Heart left ventricle (tissue), 16 donors: ENCODE data around the gene ADAM19. TPM values are rescaled to one million over a fixed set of nuclear protein-coding genes. Genes with fewer than 3 reads are reported as not detected.
A peak's percentile ranks its signal among the peaks of the same experiment; 100 is the strongest.

Experiments
- ATAC-seq, 4 donors: fragments of 200-7000 bp; cut with Tn5 transposase; one replicate each; pipeline ENCODE4 v1.9.1; 2020 to 2022; ENCODE audit warnings: moderate library complexity in 4 of 4, mild to moderate bottlenecking in 3 of 4, moderate number of reproducible peaks in 1 of 4
- DNase-seq, 5 donors: peaks; one replicate each; pipeline ENCODE4 v3.0.0-alpha.2; 2020
- H3K27ac ChIP-seq, 12 donors: fragments of 200-600 bp; sonication (generic) in 4 of 12; one replicate each; pipeline versions ENCODE4 v1.5.0 to v1.8.0; 2016 to 2022; ENCODE audit warnings: mild to moderate bottlenecking in 2 of 12
- H3K27me3 ChIP-seq, 9 donors: fragments of 200-600 bp; sonication (generic) in 2 of 9; one replicate each; pipeline versions ENCODE4 v1.5.1 to v1.8.0; 2016 to 2022; ENCODE audit warnings: mild to moderate bottlenecking in 3 of 9
- H3K36me3 ChIP-seq, 9 donors: fragments of 200-600 bp; sonication (generic) in 2 of 9; one replicate each; pipeline versions ENCODE4 v1.5.0 to v1.8.0; 2018 to 2022; ENCODE audit warnings: mild to moderate bottlenecking in 2 of 9
- H3K4me1 ChIP-seq, 12 donors: fragments of 200-600 bp; sonication (generic) in 4 of 12; one replicate each; pipeline versions ENCODE4 v1.5.0 to v1.8.0; 2016 to 2022; ENCODE audit warnings: mild to moderate bottlenecking in 3 of 12
- H3K4me3 ChIP-seq, 12 donors: fragments of 200-600 bp; sonication (generic) in 4 of 12; one replicate each; pipeline versions ENCODE4 v1.5.0 to v1.8.0; 2017 to 2022; ENCODE audit warnings: mild to moderate bottlenecking in 9 of 12, moderate library complexity in 4 of 12
- H3K9me3 ChIP-seq, 12 donors: fragments of 200-600 bp; sonication (generic) in 4 of 12; one replicate each; pipeline versions ENCODE4 v1.5.0 to v1.8.0; 2016 to 2022; ENCODE audit warnings: mild to moderate bottlenecking in 1 of 12
- CTCF ChIP-seq, 12 donors: fragments of 200-600 bp; sonication (generic) in 4 of 12; IDR thresholded peaks; one replicate each; pipeline versions ENCODE4 v1.5.0 to v1.8.0; 2018 to 2022; ENCODE audit warnings: antibody characterized with exemption in 12 of 12, mild to moderate bottlenecking in 5 of 12
- POLR2A ChIP-seq, 2 donors: fragments of 450-650 bp; IDR thresholded peaks; one replicate each; pipeline ENCODE4 v1.6.1; 2017; ENCODE audit warnings: antibody characterized with exemption in 2 of 2, mild to moderate bottlenecking in 2 of 2, moderate library complexity in 2 of 2
- WGBS, 4 donors: extraction: QIAGEN DNeasy Blood & Tissue Kit in 2 of 4; methylation state at CpG; one replicate each; pipeline versions ENCODE4 v1.1.5 to v1.1.7; 2013 to 2018; 5-methylcytosine and 5-hydroxymethylcytosine counted together
- intact Hi-C, 10 donors: fragments of 100-400 bp; cut with DNase I; formaldehyde crosslinking; loops; one replicate each; pipeline versions ENCODE4 v1.11.1 to v1.14.2; 2022
- polyA plus RNA-seq, 2 donors: library from polyadenylated mRNA; stranded (reverse); fragments of 200-250 nt; gene quantifications; one replicate each; pipeline ENCODE4 v1.2.3, GENCODE V29; 2013
- total RNA-seq, 9 donors: library from RNA; depleted of rRNA in 2 of 9; stranded (reverse); fragments of >200 nt in 2 of 9; fragmentation: NEBNext Ultra II Directional in 3 of 9; extraction: Animal tissue kit (Norgen Biotek cat#: 25700) in 3 of 9; gene quantifications; one replicate each; pipeline versions ENCODE4 v1.1.0 to v1.2.4, GENCODE V29; 2016 to 2023
- donor health status: ischemic (EF 13 %, LVEDD 7.1; RV severe dilation, severe dysfunction).
- donor health status: healthy with polysubstance abuse.
- donor health status: DM: no; HTN: yes; CAD: no.
- donor health status: DM: no; HTN: no; CAD: no.
- donor health status: ischemic (EF 25% LVEDD 6.9; RV normal size, moderate dysfunction).
- donor health status: ischemic (EF 25% LVEDD 5.7; RV mildly dilated, moderate dysfunction).
- donor health status: healthy.
- donor health status: DM: yes; HTN: yes; CAD: no.
- donor health status: ischemic (EF 35%, LVEDD 5.7; RV mildly dilated, moderate dysfunction).
- donor health status: nonischemic (EF 11% LVEDD 7.7; RV severe dilation, severe dysfunction).
- donor health status: DM: yes; HTN: yes; CAD: no.
- donor health status: PGD.
- donor health status: ischemic (EF 29% LVEDD 5.4; RV normal size, mild dysfunction).
- donor health status: nonischemic (EF 23%, LVEDD 6.1; RV moderate dilation, normal function).

ADAM19 gene
- total and polyA plus RNA-seq, 11 donors: 6.5 to 47.6 (median 19.0) TPM

DNA sequence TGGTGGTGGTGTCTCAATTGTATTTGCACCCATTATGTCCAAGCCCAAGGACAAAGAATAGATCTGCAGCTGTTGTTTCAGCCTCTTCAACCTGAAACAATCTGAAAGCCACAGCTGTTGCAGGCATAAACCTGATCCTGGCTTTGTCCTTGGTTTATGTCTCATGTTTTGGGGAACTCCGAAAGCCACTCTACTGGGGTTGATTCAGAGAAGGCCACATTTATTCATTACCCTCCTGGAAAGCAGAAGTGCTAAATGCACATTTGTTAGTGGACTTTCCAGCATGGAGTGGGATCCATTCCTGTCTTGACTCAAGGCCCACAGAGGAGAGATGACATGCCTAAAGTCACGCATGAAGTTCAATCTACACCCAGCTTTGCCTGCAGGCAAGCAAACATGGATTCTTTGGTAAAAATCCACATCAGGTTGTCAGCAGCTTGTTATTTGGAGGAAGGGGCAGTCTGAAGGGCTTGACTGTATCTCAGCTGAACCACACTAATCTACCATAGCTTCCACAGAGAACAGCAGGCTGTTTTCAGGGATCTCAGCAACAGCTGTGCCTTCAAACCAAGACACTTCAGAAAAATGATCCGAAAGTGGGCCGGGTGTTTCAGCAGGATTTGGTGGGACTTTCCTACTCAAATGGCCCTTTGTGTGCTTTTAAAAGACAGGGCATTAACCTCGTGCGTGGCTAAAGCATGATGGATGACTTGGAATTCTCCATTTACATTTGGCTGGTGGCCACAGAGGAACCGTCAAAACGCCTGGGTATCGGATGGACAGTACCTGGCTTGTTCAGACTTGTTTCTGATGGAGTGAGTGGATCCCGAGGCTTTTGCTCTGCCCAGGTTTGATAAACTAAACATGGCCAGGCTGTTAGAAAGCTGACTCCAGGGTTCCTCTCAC is 36.2 kb upstream of the ADAM19 start:
- intact Hi-C loops: no loop called here
- H3K4me1 ChIP-seq: peaks cover 0 to 45% (median 0%) of the 10 kb centered on the region in 12 donors
- H3K4me3 ChIP-seq: no peak overlapping the region
- no peaks in the 10 kb centered on the region for H3K9me3 ChIP-seq
- WGBS, 4 donors: 85 to 91% (median 86%) methylated on average over 10 of the region's 10 CpGs
- DNase-seq: no peak
- no peak overlapping the region for H3K27ac ChIP-seq
- H3K27me3 ChIP-seq: no peaks in the 10 kb centered on the region
- TF ChIP-seq POLR2A (IDR thresholded peaks at IDR 0.05) (no peak), CTCF (IDR thresholded peaks at IDR 0.05) (no peak)
- no peak for ATAC-seq
- H3K36me3 ChIP-seq: no peaks in the 10 kb centered on the region

DNA sequence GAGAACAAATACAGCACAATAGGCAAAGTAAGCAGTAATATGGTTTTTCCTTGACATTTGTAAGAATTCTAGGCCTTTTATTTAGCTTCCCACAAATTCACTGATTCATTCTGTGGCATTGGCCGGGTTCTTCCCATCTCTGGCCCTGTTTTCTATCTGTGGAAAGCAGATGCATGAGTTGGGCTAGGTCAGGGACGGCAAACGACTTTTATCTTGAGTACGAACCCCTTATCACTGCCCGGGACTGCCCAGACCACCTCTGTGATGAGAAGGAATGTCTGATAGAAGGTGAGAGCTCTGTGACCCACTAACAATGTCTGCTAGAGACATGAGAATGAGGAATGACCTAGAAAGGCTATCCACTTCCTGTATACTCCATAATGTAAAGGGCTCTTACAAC is 35.4 kb upstream of the ADAM19 start:
- TF ChIP-seq CTCF (IDR thresholded peaks at IDR 0.05): no peak
- TF ChIP-seq POLR2A (IDR thresholded peaks at IDR 0.05): no peak
- 54 to 69% (median 64%) methylated on average over 5 of the region's 5 CpGs for WGBS, 4 donors

DNA sequence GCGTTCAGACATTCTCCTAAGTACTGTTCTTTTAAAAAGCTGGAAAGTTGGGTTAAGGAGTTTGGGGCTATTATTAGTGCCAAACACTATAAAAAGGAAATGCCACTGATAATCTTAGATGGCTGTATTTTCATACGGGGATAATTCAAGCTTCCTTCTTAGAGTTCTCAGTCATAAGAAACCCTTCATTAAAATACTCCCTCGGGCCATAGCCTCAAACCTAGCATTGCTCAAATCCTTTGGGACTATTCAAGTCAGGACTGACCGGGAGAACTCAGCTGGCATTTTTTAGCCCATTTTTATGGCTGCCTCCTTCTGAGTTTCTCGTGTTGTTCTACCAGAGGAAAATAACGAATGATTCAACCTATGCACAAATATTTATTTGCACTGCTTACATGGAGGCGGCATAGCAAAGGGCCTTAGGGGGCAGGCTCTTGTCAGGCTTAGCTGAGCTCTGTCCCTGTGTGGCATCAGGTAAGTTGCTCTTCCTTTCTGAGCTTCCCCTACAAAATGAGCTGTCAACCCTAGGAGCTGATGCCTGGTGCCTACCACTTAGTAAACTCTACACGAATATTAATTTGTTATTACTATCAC is 33.5 kb upstream of the ADAM19 start:
- TF ChIP-seq POLR2A (IDR thresholded peaks at IDR 0.05): no peak
- TF ChIP-seq CTCF (IDR thresholded peaks at IDR 0.05): no peak
- WGBS, 4 donors: 60 to 70% (median 66%) methylated on average over 8 of the region's 8 CpGs
- intact Hi-C loops: no loop called here
- no peak overlapping the region for H3K27ac ChIP-seq
- no peak overlapping the region for H3K4me3 ChIP-seq
- ATAC-seq (no peak), DNase-seq (no peak)
- H3K9me3 ChIP-seq: no peaks in the 10 kb centered on the region
- no peaks in the 10 kb centered on the region for H3K27me3 ChIP-seq
- no peaks in the 10 kb centered on the region for H3K36me3 ChIP-seq
- H3K4me1 ChIP-seq: peaks cover 0 to 52% (median 0%) of the 10 kb centered on the region in 12 donors

More for the DNA sequence above, 35.4 kb upstream of the ADAM19 start:
- ATAC-seq: no peak
- Histone ChIP-seq H3K9me3 (no peaks in the 10 kb centered on the region), H3K4me1 (peaks cover 0 to 47% (median 0%) of the 10 kb centered on the region in 12 donors), H3K27ac (no peak overlapping the region), H3K4me3 (no peak overlapping the region), H3K36me3 (no peaks in the 10 kb centered on the region), H3K27me3 (no peaks in the 10 kb centered on the region)
- no peak for DNase-seq
- intact Hi-C loops: no loop called here

DNA sequence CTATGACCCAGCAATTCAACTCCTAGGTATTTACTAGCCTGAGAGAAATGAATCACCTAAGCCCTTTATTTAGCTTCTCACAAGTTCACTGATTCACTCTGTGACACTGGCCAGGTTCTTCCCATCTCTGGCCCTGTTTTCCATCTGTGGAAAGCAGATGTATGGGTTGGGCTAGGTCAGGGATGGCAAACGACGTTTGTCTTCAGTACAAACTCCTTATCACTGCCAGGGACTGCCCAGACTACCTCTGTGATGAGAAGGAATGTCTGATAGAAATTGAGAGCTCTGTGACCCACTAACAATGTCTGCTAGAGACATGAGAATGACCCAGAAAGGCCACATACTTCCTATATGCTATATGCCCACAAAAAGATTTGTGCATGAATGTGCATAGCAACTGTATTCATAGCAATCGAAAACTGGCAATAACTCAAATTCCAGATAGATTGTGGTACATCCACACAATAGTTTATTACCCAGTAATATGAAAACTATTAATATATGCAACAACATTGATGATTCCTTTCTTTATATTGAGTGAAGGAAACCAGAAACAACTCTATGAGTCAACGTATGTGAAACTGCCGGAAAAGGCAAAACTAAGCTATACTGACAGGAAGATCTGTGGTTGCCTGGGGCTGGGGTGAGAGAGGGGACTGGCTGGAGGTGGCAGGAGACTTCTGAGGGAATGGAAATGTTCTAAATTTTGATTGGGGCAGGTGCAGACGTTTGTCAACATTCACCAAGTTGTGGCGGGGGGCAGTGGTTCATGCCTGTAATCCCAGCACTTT is 32.0 kb upstream of the ADAM19 start:
- no peaks in the 10 kb centered on the region for H3K36me3 ChIP-seq
- no peaks in the 10 kb centered on the region for H3K9me3 ChIP-seq
- TF ChIP-seq CTCF (IDR thresholded peaks at IDR 0.05): no peak
- TF ChIP-seq POLR2A (IDR thresholded peaks at IDR 0.05): no peak
- WGBS, 4 donors: 67 to 79% (median 73%) methylated on average over 7 of the region's 7 CpGs
- no peak for ATAC-seq
- peak overlapping the region in 1 of 12 donors; percentile 9 for H3K27ac ChIP-seq
- intact Hi-C loops: no loop called here
- H3K27me3 ChIP-seq: no peaks in the 10 kb centered on the region
- DNase-seq: no peak
- H3K4me1 ChIP-seq: peaks cover 0 to 58% (median 0%) of the 10 kb centered on the region in 12 donors
- no peak overlapping the region for H3K4me3 ChIP-seq
